Dendritic cell treated with granulocyte-macrophage colony-stimulating factor and Interleukin-4, amounts not matched to agents 40 ng/mL and 50 ng/mL, for 4 days (primary cell): Measurements from ENCODE around the gene ZBTB7C.

Source experiments
- H3K27ac Mint-ChIP-seq: one replicate; pipeline ENCODE4 v1.8.0; 2022; ENCODE audit warnings: mild to moderate bottlenecking, mixed read lengths
- H3K27me3 Mint-ChIP-seq: one replicate; pipeline ENCODE4 v1.8.0; 2022; ENCODE audit warnings: mild to moderate bottlenecking, mixed read lengths
- H3K36me3 Mint-ChIP-seq: one replicate; pipeline ENCODE4 v1.8.0; 2022; ENCODE audit warnings: low read depth, mixed read lengths
- H3K4me1 Mint-ChIP-seq: one replicate; pipeline ENCODE4 v1.8.0; 2022; ENCODE audit warnings: low read depth, mixed read lengths
- H3K4me3 Mint-ChIP-seq: one replicate; pipeline ENCODE4 v1.8.0; 2022; ENCODE audit warnings: mild to moderate bottlenecking, moderate library complexity, mixed read lengths
- H3K9me3 Mint-ChIP-seq: one replicate; pipeline ENCODE4 v1.8.0; 2022; ENCODE audit warnings: mixed read lengths
- intact Hi-C: fragments of 100-400 bp; cut with micrococcal nuclease; formaldehyde crosslinking; loops from one replicate; pipeline ENCODE4 v1.15.0; 2022

ZBTB7C gene

GRCh38 chr18:48310999-48311398 lies 98.2 kb downstream of the ZBTB7C start:
- Mint-ChIP-seq H3K4me3 (no peak overlapping the region), H3K27ac (no peak overlapping the region), H3K36me3 (no peaks in the 10 kb centered on the region), H3K4me1 (no peaks in the 10 kb centered on the region), H3K27me3 (peaks cover 23% of the 10 kb centered on the region), H3K9me3 (no peaks in the 10 kb centered on the region)
- intact Hi-C loops: no loop called here

GRCh38 chr18:48310353-48310752 lies 98.8 kb downstream of the ZBTB7C start:
- intact Hi-C loops: no loop called here
- H3K36me3 Mint-ChIP-seq: no peaks in the 10 kb centered on the region
- H3K27me3 Mint-ChIP-seq: peaks cover 22% of the 10 kb centered on the region
- H3K27ac Mint-ChIP-seq: no peak overlapping the region
- no peaks in the 10 kb centered on the region for H3K4me1 Mint-ChIP-seq
- no peaks in the 10 kb centered on the region for H3K9me3 Mint-ChIP-seq
- H3K4me3 Mint-ChIP-seq: no peak overlapping the region

- Mint-ChIP-seq H3K36me3 (no peaks in the 10 kb centered on the region), H3K4me1 (no peaks in the 10 kb centered on the region), H3K4me3 (no peak overlapping the region), H3K27ac (no peak overlapping the region), H3K9me3 (no peaks in the 10 kb centered on the region), H3K27me3 (peaks cover 17% of the 10 kb centered on the region)
- intact Hi-C loops: no loop called here
These were observed 100.2 kb downstream of the ZBTB7C start for GRCh38 chr18:48308755-48309575.

GRCh38 chr18:48308027-48308635 lies 101.1 kb downstream of the ZBTB7C start:
- Mint-ChIP-seq H3K27me3 (peaks cover 17% of the 10 kb centered on the region), H3K27ac (no peak overlapping the region), H3K36me3 (no peaks in the 10 kb centered on the region), H3K4me3 (no peak overlapping the region), H3K9me3 (no peaks in the 10 kb centered on the region), H3K4me1 (no peaks in the 10 kb centered on the region)
- intact Hi-C loops: no loop called here

GRCh38 chr18:48306838-48307237 lies 102.3 kb downstream of the ZBTB7C start:
- intact Hi-C loops: no loop called here
- Mint-ChIP-seq H3K27ac (no peak overlapping the region), H3K36me3 (no peaks in the 10 kb centered on the region), H3K4me3 (no peak overlapping the region), H3K27me3 (peaks cover 13% of the 10 kb centered on the region), H3K4me1 (no peaks in the 10 kb centered on the region), H3K9me3 (no peaks in the 10 kb centered on the region)

- Mint-ChIP-seq H3K27ac (no peak overlapping the region), H3K36me3 (no peaks in the 10 kb centered on the region), H3K4me3 (no peak overlapping the region), H3K27me3 (peaks cover 9% of the 10 kb centered on the region), H3K4me1 (peaks cover 10% of the 10 kb centered on the region), H3K9me3 (no peaks in the 10 kb centered on the region)
- intact Hi-C loops: no loop called here
These were observed 104.1 kb downstream of the ZBTB7C start for GRCh38 chr18:48304906-48305693.

- Mint-ChIP-seq H3K27ac (no peak overlapping the region), H3K9me3 (no peaks in the 10 kb centered on the region), H3K27me3 (peaks cover 9% of the 10 kb centered on the region), H3K4me1 (peaks cover 20% of the 10 kb centered on the region), H3K4me3 (no peak overlapping the region), H3K36me3 (no peaks in the 10 kb centered on the region)
- intact Hi-C loops: no loop called here
These were observed 105.3 kb downstream of the ZBTB7C start for GRCh38 chr18:48303883-48304282.

GRCh38 chr18:48302736-48303135 lies 106.4 kb downstream of the ZBTB7C start:
- Mint-ChIP-seq H3K27ac (no peak overlapping the region), H3K36me3 (no peaks in the 10 kb centered on the region), H3K9me3 (no peaks in the 10 kb centered on the region), H3K27me3 (peaks cover 7% of the 10 kb centered on the region), H3K4me1 (peaks cover 21% of the 10 kb centered on the region), H3K4me3 (no peak overlapping the region)
- intact Hi-C loops: no loop called here

- H3K27me3 Mint-ChIP-seq: peaks cover 2% of the 10 kb centered on the region
- H3K4me3 Mint-ChIP-seq: peak overlapping the region; percentile 41
- peak overlapping the region; percentile 68 for H3K27ac Mint-ChIP-seq
- H3K36me3 Mint-ChIP-seq: no peaks in the 10 kb centered on the region
- no peaks in the 10 kb centered on the region for H3K9me3 Mint-ChIP-seq
- intact Hi-C loops: no loop called here
- H3K4me1 Mint-ChIP-seq: peaks cover 21% of the 10 kb centered on the region
These were observed 108.7 kb downstream of the ZBTB7C start for GRCh38 chr18:48300463-48300961.

GRCh38 chr18:48297139-48297538 lies 112.0 kb downstream of the ZBTB7C start:
- Mint-ChIP-seq H3K4me3 (no peak overlapping the region), H3K9me3 (no peaks in the 10 kb centered on the region), H3K4me1 (peaks cover 42% of the 10 kb centered on the region), H3K27ac (no peak overlapping the region), H3K27me3 (no peaks in the 10 kb centered on the region), H3K36me3 (no peaks in the 10 kb centered on the region)
- intact Hi-C loops: no loop called here

- peak overlapping the region; percentile 12 for H3K27ac Mint-ChIP-seq
- intact Hi-C loops: no loop called here
- no peaks in the 10 kb centered on the region for H3K9me3 Mint-ChIP-seq
- H3K4me3 Mint-ChIP-seq: no peak overlapping the region
- no peaks in the 10 kb centered on the region for H3K27me3 Mint-ChIP-seq
- H3K4me1 Mint-ChIP-seq: peaks cover 43% of the 10 kb centered on the region
- no peaks in the 10 kb centered on the region for H3K36me3 Mint-ChIP-seq
These were observed 112.6 kb downstream of the ZBTB7C start for GRCh38 chr18:48296581-48296980.

- intact Hi-C loops: no loop called here
- peaks cover 39% of the 10 kb centered on the region for H3K4me1 Mint-ChIP-seq
- peak overlapping the region; percentile 12 for H3K27ac Mint-ChIP-seq
- H3K27me3 Mint-ChIP-seq: no peaks in the 10 kb centered on the region
- H3K36me3 Mint-ChIP-seq: no peaks in the 10 kb centered on the region
- no peaks in the 10 kb centered on the region for H3K9me3 Mint-ChIP-seq
- H3K4me3 Mint-ChIP-seq: no peak overlapping the region
These were observed 113.4 kb downstream of the ZBTB7C start for GRCh38 chr18:48295586-48296311.

GRCh38 chr18:48294899-48295585 lies 114.1 kb downstream of the ZBTB7C start:
- Mint-ChIP-seq H3K4me1 (peaks cover 32% of the 10 kb centered on the region), H3K27ac (no peak overlapping the region), H3K27me3 (no peaks in the 10 kb centered on the region), H3K36me3 (no peaks in the 10 kb centered on the region), H3K9me3 (no peaks in the 10 kb centered on the region), H3K4me3 (no peak overlapping the region)
- intact Hi-C loops: no loop called here
